ENCODE measurements around the gene HPX.

GRCh38 chr11:6453152-6453551 lies 12.4 kb upstream of the HPX start:
- TF ChIP-seq CTCF (IDR thresholded peaks at IDR 0.05) (no peak), EP300 (IDR thresholded peaks at IDR 0.05) (no peak), POLR2A (IDR thresholded peaks at IDR 0.05) (no peak), POLR2AphosphoS5 (IDR thresholded peaks at IDR 0.05) (no peak)

All from gastroesophageal sphincter (tissue), 3 donors.